Left ventricle myocardium inferior (tissue), 1 donor: Measurements from ENCODE around the gene BCAS2. TPM values are rescaled to one million over a fixed set of nuclear protein-coding genes. Genes with fewer than 3 reads are reported as not detected.

ENCODE experiments used
- DNase-seq: peaks from one replicate; pipeline ENCODE4 v3.0.0-alpha.2; 2020
- H3K27ac ChIP-seq: fragments of 200-600 bp; replicated peaks from 2 replicates; pipeline ENCODE4 v1.8.0; 2021
- H3K27me3 ChIP-seq: fragments of 200-600 bp; 2 replicates; pipeline ENCODE4 v1.8.0; 2021; ENCODE audit warnings: low read depth
- H3K36me3 ChIP-seq: fragments of 200-600 bp; 2 replicates; pipeline ENCODE4 v1.8.0; 2021
- H3K4me1 ChIP-seq: fragments of 200-600 bp; 2 replicates; pipeline ENCODE4 v1.8.0; 2021
- H3K4me3 ChIP-seq: fragments of 200-600 bp; 2 replicates; pipeline ENCODE4 v1.8.0; 2021; ENCODE audit warnings: mild to moderate bottlenecking, moderate library complexity
- H3K9me3 ChIP-seq: fragments of 200-600 bp; replicated peaks from 2 replicates; pipeline ENCODE4 v1.8.0; 2021
- intact Hi-C: fragments of 100-400 bp; cut with micrococcal nuclease; formaldehyde crosslinking; loops from one replicate; pipeline ENCODE4 v1.11.0; 2022
- total RNA-seq: library from RNA; stranded (reverse); fragmentation: NEBNext Ultra II Directional; extraction: Animal tissue kit (Norgen Biotek cat#: 25700); gene quantifications from one replicate; pipeline ENCODE4 v1.2.1, GENCODE V29; 2021
- TF ChIP-seq, protein P1 (sequence below): fragments of 200-600 bp; IDR thresholded peaks from 2 replicates; pipeline ENCODE4 v1.8.0; 2021; ENCODE audit warnings: antibody characterized with exemption, mild to moderate bottlenecking, borderline replicate concordance
- donor health status: DM: no; HTN: yes; CAD: no; lungs with severe emphysema.

The BCAS2 gene
- total RNA-seq, 1 donor from 2014 or later = 32.9 TPM

DNA sequence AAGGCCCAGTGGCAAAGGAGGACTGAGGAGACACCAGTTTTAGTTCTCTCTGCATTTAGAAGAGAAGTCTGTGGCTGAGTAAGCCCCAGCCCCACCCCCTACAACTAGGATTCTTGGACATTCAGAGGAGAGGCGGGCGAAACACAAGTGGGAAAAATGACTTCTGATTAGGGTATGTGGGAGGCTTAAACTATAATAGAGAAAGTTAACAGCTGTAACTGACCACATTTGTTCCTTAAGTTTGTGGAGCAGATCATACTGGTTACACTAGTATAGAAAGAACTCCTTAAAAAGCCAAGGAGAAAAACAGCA is 59.2 kb downstream of the BCAS2 start:
- Histone ChIP-seq H3K4me3 (no peak overlapping the region), H3K27ac (no peak overlapping the region), H3K4me1 (no peaks in the 10 kb centered on the region), H3K9me3 (no peaks in the 10 kb centered on the region), H3K27me3 (no peaks in the 10 kb centered on the region), H3K36me3 (no peaks in the 10 kb centered on the region)
- no peak for DNase-seq
- intact Hi-C loops = no loop called here
- TF ChIP-seq, protein P1, sequence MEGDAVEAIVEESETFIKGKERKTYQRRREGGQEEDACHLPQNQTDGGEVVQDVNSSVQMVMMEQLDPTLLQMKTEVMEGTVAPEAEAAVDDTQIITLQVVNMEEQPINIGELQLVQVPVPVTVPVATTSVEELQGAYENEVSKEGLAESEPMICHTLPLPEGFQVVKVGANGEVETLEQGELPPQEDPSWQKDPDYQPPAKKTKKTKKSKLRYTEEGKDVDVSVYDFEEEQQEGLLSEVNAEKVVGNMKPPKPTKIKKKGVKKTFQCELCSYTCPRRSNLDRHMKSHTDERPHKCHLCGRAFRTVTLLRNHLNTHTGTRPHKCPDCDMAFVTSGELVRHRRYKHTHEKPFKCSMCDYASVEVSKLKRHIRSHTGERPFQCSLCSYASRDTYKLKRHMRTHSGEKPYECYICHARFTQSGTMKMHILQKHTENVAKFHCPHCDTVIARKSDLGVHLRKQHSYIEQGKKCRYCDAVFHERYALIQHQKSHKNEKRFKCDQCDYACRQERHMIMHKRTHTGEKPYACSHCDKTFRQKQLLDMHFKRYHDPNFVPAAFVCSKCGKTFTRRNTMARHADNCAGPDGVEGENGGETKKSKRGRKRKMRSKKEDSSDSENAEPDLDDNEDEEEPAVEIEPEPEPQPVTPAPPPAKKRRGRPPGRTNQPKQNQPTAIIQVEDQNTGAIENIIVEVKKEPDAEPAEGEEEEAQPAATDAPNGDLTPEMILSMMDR = no peak

DNA sequence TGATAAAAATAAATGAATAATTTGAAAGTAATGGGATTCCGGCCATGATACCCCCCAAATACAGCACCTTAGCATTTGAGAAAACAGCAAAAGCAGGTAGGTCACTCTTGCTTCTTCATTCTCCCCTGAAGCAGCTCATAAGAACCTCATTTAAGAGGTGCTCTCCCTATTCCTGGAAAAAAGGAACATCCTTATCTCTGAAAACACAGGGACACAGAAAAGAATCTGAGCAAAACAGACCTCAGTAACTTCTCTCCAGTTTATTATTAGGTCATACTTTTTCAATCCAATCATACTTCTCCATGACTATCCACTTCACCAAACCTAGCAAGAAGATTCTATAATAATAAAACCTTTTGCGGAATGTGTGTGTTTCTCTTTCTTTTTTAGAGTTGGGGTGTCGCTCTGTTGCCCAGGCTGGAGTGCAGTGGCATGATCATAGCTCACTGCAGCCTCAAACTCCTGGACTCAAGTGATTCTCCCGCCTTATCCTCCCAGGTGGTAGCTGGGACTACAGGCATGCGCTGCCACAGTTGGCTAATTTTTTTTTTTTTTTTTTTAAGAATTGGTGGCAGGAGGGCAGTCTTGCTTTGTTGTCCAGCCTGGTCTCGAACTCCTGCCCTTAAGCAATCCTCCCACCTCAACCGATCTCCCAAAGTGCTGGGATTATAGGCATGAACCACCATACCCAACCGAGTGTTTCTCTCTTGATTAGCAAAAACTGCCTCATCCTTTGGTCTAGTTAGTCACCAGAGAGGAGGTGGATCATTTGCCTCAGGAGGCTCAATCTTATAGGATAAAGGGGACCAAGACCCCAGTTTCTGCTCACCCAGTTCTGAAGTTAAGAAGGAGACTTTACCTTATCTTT is 59.8 kb downstream of the BCAS2 start:
- no peak overlapping the region for H3K4me3 ChIP-seq
- intact Hi-C loops = no loop called here
- TF ChIP-seq, protein P1 = no peak
- no peaks in the 10 kb centered on the region for H3K4me1 ChIP-seq
- DNase-seq = no peak
- H3K36me3 ChIP-seq = no peaks in the 10 kb centered on the region
- no peak overlapping the region for H3K27ac ChIP-seq
- H3K9me3 ChIP-seq = no peaks in the 10 kb centered on the region
- H3K27me3 ChIP-seq = no peaks in the 10 kb centered on the region

Other genes with a start within 250 kb of the BCAS2 start
- gene TRIM33, start 70.4 kb downstream of the BCAS2 start, total RNA-seq = 14.2 TPM
- 3.2 TPM for gene DENND2C, start 88.4 kb upstream of the BCAS2 start, total RNA-seq
- not detected for gene AMPD1, start 113.9 kb upstream of the BCAS2 start, total RNA-seq
- gene NRAS, start 135.2 kb upstream of the BCAS2 start, total RNA-seq = 7.6 TPM
- gene CSDE1, start 176.4 kb upstream of the BCAS2 start, total RNA-seq = 910 TPM
- 26.0 TPM for gene SIKE1, start 199.1 kb upstream of the BCAS2 start, total RNA-seq